Tibial nerve (tissue), 3 donors: ENCODE data around the gene OR1A1.
"Not testable (repeated sequence)": the region's sequence is repeated elsewhere in the genome, so short reads cannot be mapped to it uniquely, and the experiment has no call there.

ENCODE experiments used
- CTCF ChIP-seq, 5 experiments: fragments of 200-600 bp in 3 of 5; fragments of 450-650 bp in 2 of 5; sonication (generic) in 3 of 5; IDR thresholded peaks; one replicate each; pipeline ENCODE4 v1.5.1; 2016 to 2019; ENCODE audit warnings: antibody characterized with exemption in 5 of 5, mild to moderate bottlenecking in 3 of 5, moderate library complexity in 2 of 5
- POLR2A ChIP-seq, 2 donors: fragments of 450-650 bp; IDR thresholded peaks; one replicate each; pipeline ENCODE4 v1.6.1; 2017; ENCODE audit warnings: antibody characterized with exemption in 2 of 2, mild to moderate bottlenecking in 2 of 2, moderate library complexity in 2 of 2

GRCh38 chr17:3244841-3245240, 37.4 kb downstream of the OR1A1 start:
- TF ChIP-seq CTCF, POLR2A (IDR thresholded peaks at IDR 0.05): not testable (repeated sequence)
